ENCODE measurements around the gene WDR1.

- TF ChIP-seq, protein P1, sequence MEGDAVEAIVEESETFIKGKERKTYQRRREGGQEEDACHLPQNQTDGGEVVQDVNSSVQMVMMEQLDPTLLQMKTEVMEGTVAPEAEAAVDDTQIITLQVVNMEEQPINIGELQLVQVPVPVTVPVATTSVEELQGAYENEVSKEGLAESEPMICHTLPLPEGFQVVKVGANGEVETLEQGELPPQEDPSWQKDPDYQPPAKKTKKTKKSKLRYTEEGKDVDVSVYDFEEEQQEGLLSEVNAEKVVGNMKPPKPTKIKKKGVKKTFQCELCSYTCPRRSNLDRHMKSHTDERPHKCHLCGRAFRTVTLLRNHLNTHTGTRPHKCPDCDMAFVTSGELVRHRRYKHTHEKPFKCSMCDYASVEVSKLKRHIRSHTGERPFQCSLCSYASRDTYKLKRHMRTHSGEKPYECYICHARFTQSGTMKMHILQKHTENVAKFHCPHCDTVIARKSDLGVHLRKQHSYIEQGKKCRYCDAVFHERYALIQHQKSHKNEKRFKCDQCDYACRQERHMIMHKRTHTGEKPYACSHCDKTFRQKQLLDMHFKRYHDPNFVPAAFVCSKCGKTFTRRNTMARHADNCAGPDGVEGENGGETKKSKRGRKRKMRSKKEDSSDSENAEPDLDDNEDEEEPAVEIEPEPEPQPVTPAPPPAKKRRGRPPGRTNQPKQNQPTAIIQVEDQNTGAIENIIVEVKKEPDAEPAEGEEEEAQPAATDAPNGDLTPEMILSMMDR (conservative IDR thresholded peaks at IDR 0.05; ENCODE audit: low read length), result no peak
- no peak for TF ChIP-seq EZH2phosphoT487 (IDR thresholded peaks at IDR 0.05; ENCODE audit: borderline replicate concordance, low read depth, low read length)
Observed at GRCh38 chr4:10088135-10089010, 28.2 kb downstream of the WDR1 start.
